ENCODE results near the gene IRF2.
"Not testable (repeated sequence)": the region's sequence is repeated elsewhere in the genome, so short reads cannot be mapped to it uniquely, and the experiment has no call there.

The IRF2 gene

DNA sequence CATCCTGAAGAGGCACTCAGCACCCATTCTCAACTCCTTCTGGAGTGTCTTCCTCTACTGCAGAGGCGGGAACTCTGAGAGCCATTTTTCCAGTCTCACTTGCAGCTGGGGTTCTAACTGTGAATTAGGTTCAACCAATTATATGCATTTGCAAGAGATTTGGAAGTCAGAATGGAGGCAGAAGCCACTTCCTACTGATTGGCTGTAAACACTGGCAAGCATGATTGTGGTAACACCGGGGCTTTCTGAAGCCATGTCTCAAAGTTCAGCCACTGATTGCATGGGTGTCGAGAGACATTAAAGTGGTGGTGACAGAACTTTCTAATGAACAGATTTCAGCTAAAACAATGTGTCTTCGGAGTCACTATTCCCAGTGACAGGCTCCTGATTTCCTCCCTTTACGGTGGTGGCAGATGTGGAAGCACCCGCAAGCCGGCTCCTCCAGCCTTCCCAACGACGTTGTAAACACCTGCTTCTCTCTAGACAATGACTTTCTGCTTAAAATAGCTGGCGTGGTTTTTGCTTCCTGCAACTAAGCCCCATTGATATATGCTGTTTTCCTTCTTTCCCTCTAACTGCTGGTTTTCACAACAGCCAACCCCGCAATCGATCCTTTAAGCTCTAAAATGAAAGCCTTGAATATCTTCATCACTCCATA lies 92.0 kb downstream of the IRF2 start:
- H3K4me3 ChIP-seq (ENCODE audit: low read length) = peak overlapping the region; percentile 3
- peak; percentile 41 for DNase-seq (ENCODE audit: low read depth, low spot score)

DNA sequence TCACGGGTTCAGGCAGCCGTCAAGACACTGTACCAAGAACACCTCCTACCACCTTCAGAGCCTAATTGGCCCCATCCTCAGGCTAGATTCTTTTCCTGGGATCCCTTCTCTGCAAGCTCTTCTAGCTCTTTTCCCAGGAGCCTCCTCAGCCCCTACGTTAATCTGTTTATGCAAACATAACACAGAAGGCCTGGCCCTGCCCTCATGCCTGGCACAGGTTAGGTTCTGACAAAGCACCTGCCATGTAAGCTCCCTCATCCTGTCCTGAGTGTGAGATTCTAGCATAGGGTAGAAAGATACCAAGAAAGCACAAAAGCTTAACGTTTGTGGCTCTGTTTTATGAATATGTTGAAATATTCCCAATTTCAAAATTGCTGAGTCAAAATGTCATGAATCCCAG lies 93.6 kb downstream of the IRF2 start:
- DNase-seq (ENCODE audit: low read depth, low spot score) = no peak
- H3K4me3 ChIP-seq (ENCODE audit: low read length) = no peak overlapping the region

DNA sequence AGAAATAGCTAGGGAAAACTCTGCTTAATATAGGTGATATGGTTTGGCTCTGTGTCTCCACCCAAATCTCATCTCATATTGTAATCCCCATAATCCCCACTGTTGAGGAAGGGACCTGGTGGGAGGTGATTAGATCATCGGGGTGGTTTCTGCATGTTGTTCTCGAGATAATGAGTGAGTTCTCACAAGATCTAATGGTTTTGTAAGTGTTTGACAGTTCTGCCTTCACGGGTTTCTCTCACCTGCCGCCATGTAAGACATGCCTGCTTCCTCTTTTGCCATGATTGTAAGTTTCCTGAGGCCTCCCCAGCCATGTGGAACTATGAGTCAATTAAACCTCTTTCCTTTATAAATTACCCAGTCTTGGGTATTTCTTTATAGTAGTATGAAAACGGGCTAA lies 94.1 kb downstream of the IRF2 start:
- not testable (repeated sequence) for H3K4me3 ChIP-seq (ENCODE audit: low read length); DNase-seq (ENCODE audit: low read depth, low spot score)

DNA sequence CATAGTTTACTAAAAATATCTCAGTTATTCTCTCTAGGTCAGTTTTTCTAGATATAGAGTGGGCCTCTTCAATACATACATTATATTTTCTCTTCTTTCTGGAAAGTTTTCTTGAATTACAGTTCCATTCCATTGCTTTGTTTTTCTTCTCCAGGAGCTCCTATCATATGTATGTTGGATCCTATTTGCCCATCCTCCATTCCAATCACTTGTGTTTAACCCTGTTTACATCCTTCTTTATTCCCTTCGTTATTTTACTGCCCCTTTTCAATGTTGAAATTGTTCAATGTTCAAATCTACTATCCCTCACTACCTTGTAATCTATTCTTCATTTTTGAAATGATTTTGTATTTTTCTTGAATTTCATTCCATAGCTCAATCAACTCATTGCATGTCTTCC lies 97.4 kb downstream of the IRF2 start:
- H3K4me3 ChIP-seq (ENCODE audit: low read length) = no peak overlapping the region
- DNase-seq (ENCODE audit: low read depth, low spot score) = no peak

DNA sequence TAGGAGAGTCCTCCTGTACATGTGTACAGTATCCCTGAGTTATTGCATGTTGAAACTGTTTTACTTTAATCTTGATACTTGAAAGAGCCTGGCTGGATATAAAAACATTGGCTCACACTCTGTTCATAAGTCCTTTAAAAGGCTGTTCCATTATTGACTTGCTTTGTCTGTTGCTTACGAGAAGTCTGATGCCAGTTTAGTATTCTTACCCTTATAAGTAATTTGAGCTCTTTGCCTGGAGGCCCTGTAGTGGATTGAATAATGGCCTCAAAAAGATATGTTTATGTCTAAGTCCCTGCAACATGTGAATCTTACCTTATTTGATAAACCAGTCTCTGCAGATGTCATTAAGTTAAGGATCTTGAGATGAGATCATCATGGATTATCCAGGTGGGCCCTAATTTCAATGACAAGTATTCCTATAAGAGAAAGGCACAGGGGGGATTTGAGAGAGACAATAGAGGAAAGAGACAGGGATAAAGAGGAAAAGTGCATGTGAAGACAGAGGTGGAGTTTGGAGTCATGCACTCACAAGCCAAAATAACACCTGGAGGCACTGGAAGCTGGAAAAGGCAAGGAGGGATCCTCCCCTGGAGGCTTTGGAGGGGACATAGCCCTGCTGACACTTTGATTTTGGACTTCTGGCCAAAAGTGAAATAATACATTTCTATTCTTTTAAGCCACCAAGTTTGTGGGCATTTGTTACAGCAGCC lies 98.1 kb downstream of the IRF2 start:
- no peak for DNase-seq (ENCODE audit: low read depth, low spot score)

DNA sequence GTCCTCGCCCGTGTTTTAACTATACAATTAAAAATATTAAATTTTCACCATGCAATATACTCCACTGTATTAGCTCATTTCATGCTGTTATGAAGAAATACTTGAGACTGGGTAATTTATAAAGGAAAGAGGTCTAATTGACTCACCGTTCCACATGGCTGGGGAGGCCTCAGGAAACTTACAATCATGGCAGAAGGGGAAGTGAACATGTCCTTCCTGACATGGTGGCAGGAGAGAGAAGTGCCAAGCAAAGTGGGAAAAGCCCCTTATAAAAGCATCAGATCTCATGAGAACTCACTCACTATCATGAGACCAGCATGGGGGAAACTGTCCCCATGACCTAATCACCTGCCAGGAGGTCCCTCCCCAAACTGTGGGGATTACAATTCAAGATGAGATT lies 98.7 kb downstream of the IRF2 start:
- H3K4me3 ChIP-seq (ENCODE audit: low read length); DNase-seq (ENCODE audit: low read depth, low spot score): not testable (repeated sequence)

More for the DNA sequence above, 98.1 kb downstream of the IRF2 start:
- H3K4me3 ChIP-seq (ENCODE audit: low read length) = no peak overlapping the region

DNA sequence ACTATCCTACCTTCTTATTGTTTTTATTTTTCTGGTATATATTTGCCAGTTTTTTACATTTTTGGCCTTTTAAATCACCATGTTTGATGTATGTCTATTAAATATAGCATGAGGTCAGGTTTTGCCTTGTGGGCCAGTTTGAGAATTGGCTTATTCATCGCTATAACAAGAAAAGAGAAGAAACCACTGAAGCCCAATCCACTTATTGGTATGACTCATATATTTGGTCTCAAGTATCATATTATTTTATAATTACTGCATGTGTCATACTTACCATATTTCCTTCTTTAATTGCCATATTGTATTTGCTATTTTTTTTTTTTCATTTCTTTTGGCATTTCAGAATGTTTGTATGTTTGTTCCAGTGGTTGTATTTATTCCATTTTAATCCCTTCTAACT lies 99.3 kb downstream of the IRF2 start:
- no peak overlapping the region for H3K4me3 ChIP-seq (ENCODE audit: low read length)
- DNase-seq (ENCODE audit: low read depth, low spot score) = no peak

DNA sequence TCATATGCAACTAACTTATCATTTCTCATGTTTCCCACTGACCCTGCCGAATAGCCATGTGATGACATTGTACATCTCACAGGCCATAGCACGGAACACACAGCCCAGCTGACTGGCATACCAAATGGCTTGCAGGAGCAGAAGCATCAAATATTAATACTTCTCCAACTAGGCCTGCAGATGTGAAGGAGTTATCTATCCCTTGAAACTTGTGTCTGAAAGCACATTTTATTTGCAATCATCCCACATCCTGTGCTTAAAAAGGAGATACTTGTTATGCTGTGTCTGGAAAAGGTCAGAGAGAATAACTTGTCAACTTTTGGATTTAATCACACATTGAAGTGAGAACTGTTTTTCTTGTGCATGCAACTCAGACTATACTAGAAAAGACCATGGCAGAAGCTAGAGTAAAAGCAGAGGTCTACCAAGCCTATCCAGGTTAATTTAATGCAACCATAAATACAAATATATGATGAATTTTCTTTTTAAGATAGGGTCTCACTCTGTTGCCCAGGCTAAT lies 100.4 kb downstream of the IRF2 start:
- DNase-seq (ENCODE audit: low read depth, low spot score) = no peak
- H3K4me3 ChIP-seq (ENCODE audit: low read length) = no peak overlapping the region

DNA sequence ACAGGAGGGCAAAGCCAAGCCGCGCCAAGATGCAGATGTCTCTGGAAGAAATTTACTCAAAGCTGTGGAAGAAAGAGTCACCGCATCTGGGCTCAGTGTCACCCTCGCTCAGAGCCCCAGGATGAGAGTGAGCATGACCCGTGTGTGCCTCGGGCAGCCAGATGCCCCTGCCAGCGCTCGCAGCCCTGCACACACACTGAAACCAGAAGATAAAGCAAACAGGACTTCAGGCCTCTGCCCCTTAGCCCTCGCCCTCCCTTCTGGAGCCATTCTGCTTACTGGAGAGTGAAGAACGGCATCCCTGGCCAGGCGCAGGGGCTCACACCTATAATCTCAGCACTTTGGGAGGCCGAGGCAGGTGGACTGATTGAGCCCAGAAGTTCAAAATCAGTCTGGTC lies 103.0 kb downstream of the IRF2 start:
- no peak for DNase-seq (ENCODE audit: low read depth, low spot score)
- H3K4me3 ChIP-seq (ENCODE audit: low read length) = no peak overlapping the region

DNA sequence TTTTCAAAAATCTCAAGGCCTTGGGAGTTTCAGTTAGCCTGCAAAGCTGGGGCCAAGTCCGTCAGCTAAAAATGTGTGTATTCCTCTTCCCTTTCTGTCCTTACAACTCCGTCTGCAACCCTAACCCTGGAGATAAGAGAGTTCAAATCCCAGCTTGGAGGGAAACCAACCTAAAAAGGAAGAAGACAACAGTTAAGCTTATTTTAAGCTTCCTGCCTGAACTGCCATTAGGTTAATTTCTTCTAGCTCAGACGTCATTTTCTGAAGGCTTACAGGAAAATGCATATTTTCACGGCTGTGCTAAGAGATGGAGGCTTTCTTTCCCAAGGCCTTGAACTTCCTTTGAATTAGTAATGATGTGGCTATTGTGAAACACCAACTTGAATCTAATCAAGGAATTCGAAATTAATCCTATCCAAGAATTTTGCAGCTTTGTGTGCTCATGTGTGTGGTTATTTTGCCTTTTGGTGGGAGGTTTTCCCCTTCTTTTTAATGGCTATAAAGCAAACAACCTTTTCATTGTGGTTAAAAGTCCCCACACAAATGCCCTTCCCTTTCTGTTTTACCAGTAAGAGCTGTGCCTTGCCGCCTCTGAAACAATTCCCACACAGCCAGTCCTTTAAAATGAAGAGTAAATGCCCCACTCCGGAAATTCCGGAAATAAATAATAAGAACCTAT lies 103.5 kb downstream of the IRF2 start:
- no peak overlapping the region for H3K4me3 ChIP-seq (ENCODE audit: low read length)
- DNase-seq (ENCODE audit: low read depth, low spot score) = no peak

DNA sequence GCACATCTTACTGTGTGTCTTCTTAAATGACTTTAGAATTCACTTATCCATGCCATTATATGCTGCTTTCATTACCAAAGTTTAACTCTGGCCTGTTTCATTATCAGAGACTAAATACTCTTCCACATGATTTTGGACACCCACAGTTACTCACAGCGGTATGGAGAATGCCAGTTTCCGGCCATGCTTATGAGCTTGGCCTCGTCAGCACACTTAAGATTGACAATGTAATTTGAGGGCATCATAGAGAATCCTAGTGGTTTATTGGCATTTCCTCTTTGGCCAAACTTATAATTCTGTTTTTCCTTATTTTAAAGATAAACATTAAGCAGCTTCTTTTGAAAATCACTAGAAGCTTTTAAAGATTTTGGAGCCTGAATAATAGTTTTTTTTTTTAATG lies 104.5 kb downstream of the IRF2 start:
- no peak for DNase-seq (ENCODE audit: low read depth, low spot score)
- H3K4me3 ChIP-seq (ENCODE audit: low read length) = no peak overlapping the region

DNA sequence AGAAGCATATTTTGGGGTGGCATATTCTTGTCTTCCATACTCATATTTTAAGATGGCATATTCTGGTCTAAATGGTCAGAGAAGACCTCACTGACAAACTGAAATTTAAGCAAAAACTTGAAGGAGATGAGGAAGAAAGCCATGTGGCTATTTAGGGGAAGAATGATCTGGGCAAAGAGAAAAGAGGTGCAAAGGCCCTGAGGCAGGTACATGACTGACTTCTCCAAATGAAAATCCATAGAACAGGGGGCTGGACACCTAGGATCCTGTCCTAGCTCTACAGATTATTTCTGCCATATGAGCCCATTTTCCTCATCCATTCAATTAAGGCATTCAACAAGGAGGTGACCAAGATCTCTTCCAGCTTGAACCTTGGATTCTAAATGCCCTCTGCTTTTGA lies 105.6 kb downstream of the IRF2 start:
- no peak overlapping the region for H3K4me3 ChIP-seq (ENCODE audit: low read length)

DNA sequence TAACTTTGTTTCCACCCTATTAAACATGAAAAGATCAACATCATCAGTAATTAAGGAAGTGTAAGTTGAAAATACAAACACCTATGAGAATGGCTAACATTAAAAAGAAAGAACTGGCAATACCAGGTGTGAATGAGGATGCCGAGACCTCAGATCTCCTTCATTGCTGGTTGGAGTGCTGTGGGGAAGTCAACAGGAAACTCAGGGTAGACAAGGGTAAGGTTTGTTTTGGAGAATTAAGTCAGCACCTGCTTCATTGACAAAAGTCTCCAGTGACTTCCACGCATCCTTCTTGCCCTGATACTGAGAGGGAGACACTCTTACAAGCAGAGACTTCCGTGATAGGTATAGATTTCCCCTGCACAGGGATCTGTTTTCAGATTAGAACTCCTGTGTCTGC lies 106.1 kb downstream of the IRF2 start:
- H3K4me3 ChIP-seq (ENCODE audit: low read length) = no peak overlapping the region
- no peak for DNase-seq (ENCODE audit: low read depth, low spot score)

More for the DNA sequence above, 105.6 kb downstream of the IRF2 start:
- no peak for DNase-seq (ENCODE audit: low read depth, low spot score)

DNA sequence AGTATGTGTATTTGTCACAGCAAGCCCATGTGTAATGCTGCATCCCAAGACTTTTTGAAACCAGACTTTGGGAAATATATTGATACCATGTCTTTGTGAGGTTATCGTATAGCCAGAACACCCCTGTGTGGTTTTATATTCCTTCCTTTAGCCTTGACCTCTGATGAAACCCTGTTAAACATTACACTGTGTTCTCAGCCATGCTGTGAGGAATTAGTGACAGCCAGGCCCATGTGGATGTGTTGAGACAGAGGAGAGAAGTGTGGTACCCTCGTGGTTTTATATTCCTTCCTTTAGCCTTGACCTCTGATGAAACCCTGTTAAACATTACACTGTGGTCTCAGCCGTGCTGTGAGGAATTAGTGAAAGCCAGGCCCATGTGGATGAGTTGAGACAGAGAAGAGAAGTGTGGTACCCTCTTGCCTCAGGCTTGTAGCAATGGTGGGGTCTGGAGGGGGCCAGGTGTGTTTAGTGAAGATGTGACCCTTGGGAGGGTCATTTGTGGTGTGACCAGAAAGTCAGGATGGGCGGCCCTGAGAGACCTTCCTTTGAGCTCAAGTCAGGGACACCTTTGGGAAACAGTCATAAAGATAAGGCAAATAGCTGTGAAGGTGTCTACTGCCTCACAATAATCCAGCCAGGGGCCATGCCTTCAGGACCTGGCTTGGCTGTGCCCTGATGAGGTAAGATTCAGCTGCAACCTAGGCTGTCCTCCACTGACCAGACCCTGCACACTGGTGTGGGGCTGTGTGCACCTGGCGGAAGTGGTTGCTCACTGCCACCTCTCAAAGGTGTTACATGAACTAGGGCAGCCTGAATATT lies 110.0 kb downstream of the IRF2 start:
- DNase-seq (ENCODE audit: low read depth, low spot score) = no peak
- no peak overlapping the region for H3K4me3 ChIP-seq (ENCODE audit: low read length)

DNA sequence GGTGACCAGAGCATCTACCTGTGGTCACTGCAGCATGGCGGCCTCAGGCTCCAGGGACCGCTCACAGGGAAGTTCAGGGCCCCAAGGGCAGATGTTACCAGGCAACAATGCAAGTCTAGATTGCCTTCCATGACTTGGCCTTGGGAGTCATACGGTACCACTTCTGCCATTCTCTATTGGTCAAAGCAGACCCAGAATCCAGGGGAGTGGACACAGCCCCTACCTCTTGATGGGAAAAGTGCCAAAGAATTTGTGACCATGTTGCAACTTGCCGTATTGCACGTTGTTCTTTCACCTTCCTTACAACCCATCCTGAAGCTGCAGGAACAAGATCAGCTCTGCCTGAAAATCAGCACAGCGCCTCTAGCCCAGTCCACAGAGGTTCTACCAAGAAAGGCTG lies 111.1 kb downstream of the IRF2 start:
- no peak overlapping the region for H3K4me3 ChIP-seq (ENCODE audit: low read length)
- no peak for DNase-seq (ENCODE audit: low read depth, low spot score)

DNA sequence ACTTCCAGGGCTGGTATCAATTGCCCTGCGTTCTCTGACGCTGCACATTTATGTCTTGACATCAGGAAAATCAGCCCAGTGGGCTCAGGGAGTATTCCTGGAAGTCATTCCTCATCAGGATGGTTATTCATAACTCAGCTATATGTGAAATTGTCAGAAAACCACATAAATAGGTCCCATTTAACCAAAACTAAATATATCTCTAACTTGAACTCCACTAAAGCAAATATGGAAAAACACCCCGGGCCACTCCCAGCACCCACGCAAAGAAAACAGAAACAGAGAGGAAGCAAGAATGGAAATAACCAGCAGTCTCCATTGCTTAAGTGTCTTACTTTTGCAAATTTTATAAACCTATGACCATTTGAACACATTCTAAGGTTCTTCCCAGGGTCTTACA lies 112.0 kb downstream of the IRF2 start:
- DNase-seq (ENCODE audit: low read depth, low spot score) = no peak

DNA sequence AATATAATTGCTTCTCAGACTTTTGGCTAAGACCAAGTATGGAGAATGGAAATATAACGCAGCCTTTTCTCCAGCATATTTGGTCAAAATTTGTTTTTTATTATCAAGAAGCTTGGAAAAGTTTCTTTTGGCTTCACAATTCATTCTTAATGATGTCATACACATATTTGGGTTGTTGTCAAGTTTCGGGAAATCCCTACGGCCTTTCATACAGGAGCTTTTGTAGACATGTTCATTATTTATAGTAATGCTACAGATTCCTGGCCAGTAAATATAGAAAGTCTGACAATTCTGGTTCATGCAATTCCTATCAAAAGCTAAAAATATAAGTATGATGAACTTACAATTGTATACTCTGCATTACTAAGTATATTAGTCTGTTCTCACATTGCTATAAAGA lies 112.9 kb downstream of the IRF2 start:
- no peak for DNase-seq (ENCODE audit: low read depth, low spot score)
- no peak overlapping the region for H3K4me3 ChIP-seq (ENCODE audit: low read length)

More for the DNA sequence above, 112.0 kb downstream of the IRF2 start:
- H3K4me3 ChIP-seq (ENCODE audit: low read length) = no peak overlapping the region

DNA sequence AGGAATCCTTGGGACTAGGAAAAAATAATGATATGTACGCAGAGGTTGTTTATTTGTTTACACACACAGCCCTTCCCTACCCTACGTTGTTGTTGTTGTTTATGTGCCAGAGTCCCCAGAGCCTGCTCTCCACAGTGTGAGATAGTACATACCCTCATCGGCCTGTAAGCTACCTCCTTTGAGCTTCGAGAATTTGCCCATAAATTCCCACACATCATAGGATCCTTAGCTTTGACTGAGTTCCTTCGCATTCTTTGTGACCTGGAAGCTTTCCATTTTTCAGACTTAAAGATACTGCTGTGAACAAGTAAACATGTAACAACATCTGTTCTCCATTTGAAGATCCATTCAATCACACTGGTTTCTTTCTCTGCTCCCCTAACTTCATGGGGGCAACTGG lies 114.5 kb downstream of the IRF2 start:
- DNase-seq (ENCODE audit: low read depth, low spot score) = no peak
- H3K4me3 ChIP-seq (ENCODE audit: low read length) = no peak overlapping the region

DNA sequence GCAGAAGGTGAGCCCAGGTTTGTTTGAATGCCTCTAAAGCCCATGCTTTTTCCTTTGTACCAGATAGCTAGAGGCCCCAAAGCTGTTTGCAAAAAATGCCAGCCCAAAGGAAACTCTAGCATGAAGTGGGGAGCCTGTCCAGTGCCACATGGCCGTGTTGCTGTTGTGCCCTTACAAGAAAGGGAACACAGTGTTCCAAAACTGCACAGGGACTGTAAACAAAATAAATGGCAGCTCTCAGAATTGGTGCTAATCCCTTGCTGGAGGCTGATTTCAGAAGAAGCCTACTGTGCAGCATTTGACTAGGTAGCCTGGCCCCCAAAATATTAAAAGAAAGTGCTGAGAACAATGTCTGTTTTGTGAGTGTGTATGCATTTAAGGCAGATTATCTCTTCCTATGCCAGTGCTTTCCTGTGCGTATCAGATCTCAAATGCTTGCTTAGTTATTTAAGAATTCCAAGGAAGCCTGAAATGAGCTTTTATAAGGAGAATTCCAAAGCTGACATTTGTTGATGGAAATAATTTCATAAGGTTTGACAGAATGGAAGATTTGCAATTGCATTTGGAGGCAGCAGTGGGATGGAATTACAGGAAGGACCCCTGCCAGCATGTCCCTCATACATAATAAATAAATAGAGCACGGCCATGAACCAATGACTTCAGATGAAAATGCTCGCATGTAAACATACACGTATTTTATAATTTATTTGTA lies 115.7 kb downstream of the IRF2 start:
- no peak overlapping the region for H3K4me3 ChIP-seq (ENCODE audit: low read length)
- DNase-seq (ENCODE audit: low read depth, low spot score) = no peak
